IPS-11a (cell line): ENCODE results near the gene RNF128.

Experiments
- H3K4me3 ChIP-seq: one replicate; pipeline ENCODE4 v1.5.1; 2013; ENCODE audit warnings: low read depth, low read length, control low read depth

Gene RNF128, protein sequence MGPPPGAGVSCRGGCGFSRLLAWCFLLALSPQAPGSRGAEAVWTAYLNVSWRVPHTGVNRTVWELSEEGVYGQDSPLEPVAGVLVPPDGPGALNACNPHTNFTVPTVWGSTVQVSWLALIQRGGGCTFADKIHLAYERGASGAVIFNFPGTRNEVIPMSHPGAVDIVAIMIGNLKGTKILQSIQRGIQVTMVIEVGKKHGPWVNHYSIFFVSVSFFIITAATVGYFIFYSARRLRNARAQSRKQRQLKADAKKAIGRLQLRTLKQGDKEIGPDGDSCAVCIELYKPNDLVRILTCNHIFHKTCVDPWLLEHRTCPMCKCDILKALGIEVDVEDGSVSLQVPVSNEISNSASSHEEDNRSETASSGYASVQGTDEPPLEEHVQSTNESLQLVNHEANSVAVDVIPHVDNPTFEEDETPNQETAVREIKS

DNA sequence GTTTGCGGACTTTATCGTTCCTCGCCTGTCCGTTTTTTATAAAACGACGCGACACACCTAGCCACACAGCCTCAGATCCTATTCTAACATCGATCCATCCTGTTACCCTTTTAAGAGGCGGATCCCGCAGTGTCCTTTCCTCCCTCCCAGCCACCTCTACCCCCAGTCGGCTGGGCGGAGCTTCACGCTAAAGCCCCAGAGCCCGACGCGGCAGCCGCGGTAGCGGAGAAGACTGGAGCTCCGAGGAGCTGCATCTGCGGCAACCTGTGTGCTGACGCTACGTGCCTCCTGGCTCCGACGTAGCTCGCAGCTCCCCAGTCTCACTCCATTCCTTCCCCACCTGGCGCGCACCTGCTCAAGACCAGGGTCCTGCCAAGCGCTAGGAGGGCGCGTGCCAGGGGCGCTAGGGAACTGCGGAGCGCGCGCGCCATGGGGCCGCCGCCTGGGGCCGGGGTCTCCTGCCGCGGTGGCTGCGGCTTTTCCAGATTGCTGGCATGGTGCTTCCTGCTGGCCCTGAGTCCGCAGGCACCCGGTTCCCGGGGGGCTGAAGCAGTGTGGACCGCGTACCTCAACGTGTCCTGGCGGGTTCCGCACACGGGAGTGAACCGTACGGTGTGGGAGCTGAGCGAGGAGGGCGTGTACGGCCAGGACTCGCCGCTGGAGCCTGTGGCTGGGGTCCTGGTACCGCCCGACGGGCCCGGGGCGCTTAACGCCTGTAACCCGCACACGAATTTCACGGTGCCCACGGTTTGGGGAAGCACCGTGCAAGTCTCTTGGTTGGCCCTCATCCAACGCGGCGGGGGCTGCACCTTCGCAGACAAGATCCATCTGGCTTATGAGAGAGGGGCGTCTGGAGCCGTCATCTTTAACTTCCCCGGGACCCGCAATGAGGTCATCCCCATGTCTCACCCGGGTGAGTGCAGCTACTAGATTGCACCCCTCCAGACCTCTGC is at the start of gene RNF128:
TSS of gene RNF128 (plus strand) at position 217 of the 953 bp plus-strand sequence. CDS start at position 430, 213 bp downstream.
- H3K4me3 ChIP-seq, result peak within 1 kb of the TSS; percentile 53

- H3K4me3 ChIP-seq, result no peak overlapping the region
Observed at GRCh38 chrX:106680716-106681115, 45.8 kb upstream of the RNF128 start.

DNA sequence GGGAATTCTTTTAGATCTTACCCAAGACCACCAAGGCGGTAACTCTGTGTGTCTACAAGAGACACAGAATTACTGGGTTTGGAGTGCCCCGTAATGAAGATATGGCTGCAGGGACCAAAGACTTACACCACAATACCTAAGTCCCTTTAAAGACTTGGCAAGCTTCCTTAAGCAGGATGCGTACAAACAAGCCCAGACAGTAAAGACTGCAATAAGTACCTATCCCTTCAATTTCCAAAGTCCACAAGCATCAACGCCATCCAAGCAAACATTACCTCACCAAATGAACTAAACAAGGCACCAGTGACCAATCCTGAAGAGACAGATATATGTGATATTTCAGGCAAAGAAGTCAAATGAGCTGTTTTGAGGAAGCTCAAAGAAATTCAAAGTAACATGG is 42.3 kb upstream of the RNF128 start:
- no peak overlapping the region for H3K4me3 ChIP-seq

- no peak overlapping the region for H3K4me3 ChIP-seq
Observed at GRCh38 chrX:106692425-106693065, 34.0 kb upstream of the RNF128 start.

DNA sequence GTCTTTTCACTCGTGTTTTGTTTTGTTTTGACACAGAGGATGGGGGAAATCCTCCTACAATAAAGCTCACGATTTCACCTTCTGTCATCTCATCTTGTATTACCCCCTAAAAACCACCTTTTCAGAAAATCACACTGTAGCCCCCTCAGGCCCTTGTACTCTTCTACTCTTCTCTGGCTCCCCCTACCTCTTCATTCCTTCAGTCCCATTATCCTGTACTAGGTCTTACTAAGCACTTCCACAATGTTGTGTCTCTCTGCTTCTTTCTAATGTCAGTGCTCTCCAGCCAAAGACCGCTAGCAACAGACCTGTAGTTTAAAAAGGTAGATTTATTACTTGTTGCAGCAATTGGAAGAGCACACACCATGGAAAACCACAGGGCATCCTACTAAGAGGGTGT is 30.0 kb upstream of the RNF128 start:
- no peak overlapping the region for H3K4me3 ChIP-seq

DNA sequence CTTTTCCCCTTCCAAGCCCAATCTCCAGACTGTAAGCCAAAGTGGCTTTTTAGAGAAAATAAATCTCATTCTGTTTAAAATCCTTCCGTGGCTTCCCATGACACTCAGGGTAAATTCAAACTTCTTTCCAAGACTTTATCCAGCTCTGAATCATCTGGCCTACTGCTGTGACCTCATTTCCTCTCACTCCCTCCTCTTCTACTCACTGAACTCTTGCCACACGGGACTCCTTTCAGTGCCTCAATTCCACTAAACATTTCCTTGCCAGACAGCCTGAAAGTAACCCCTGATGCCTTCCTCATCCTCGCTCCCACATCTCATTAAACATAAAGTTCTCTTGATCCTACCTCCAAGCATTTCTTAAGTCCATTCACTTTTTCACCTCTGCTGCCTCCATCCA is 27.8 kb upstream of the RNF128 start:
- no peak overlapping the region for H3K4me3 ChIP-seq

DNA sequence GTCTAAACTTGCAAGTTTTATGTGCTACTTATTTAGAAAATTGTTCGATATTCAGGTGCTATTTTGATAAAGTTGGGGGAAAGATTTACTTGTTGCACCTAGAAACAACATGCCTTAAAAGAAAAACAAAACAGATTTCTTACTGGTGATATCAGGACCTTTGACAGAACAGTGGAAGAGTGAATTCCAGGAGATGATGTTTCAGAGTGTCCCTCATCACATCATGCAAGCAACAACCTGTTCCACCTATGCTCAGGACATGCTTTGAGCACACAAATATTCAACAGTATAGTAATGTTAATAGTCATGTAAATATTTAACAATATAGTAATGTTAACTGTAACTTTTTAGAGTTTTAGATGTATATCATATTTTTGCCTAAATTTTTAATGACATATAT is 23.9 kb upstream of the RNF128 start:
- H3K4me3 ChIP-seq, result no peak overlapping the region

DNA sequence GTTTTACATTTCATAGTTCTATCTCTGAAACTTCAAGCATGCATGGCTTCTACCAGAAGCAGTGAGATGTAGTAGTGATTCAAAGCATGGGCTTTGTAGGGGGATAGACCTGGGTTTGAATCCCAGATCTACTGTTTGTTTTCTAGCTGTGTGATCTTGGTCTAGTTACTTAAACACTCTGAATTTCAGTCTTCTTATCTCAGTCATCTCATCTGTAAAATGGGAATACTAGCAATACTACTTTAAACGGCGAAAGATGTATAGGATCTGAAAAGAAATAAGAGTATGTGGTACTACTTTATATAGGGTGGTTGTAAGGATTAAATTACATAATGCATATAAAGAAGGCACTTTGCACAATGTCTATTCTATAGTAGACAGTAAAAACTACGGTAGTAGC is 20.0 kb upstream of the RNF128 start:
- H3K4me3 ChIP-seq, result no peak overlapping the region

- H3K4me3 ChIP-seq, result no peak overlapping the region
Observed at GRCh38 chrX:106707771-106708454, 18.6 kb upstream of the RNF128 start.

GRCh38 chrX:106710771-106711170 is 15.7 kb upstream of the RNF128 start:
- no peak overlapping the region for H3K4me3 ChIP-seq

DNA sequence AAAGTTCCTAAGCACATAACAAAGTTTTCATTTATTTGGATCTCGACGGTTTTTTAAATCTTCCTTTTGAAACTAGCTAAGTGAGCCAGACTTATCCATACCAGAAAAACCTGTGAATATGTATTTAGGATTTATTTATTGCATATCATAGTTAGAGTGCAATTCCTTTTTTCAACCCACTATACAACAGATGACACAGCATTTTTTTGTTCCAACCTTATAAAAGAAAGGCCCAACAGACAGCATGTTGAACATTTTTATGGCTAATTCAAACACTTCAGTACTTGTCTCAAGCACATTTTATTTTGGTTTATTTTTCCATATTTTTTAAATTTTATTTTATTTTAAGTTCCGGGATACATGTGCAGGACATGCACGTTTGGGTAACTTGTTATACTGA is 15.1 kb upstream of the RNF128 start:
- H3K4me3 ChIP-seq, result no peak overlapping the region

DNA sequence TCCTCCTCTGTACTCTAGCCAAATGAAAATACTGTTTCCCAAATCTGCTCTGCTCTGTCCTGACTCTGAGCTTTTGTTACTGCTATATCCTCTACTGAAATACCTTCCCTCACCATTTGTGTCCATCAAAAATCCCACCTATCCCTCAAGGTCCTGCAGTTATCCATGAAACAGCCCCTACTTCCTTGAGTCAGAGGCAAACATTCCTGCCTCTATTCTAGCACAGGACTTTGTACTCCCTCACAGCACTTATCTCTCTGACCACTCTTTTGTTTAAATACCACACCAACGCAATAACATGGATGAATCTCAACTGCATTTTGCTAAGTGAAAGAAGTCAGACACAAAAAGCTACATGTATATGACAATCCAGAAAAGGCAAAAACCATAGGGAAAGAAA is 10.5 kb upstream of the RNF128 start:
- no peak overlapping the region for H3K4me3 ChIP-seq

DNA sequence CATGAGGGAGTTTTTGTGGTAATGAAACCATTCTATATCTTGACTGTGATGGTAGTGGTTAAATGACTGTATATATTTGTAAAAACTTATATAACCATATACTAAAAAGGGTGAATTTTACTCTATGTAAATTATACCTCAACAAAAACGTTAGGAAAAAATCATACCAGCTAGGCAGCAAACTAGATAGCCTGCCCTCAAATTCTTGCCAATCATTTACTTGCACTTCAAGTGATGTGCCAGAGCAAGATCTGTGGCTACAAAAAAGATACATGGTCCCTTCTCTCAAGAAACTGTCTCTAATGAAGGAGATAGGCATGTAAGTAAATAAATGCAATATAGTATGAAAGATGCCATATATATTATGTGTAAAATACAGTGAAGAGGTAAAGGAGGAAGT is 10.0 kb upstream of the RNF128 start:
- H3K4me3 ChIP-seq, result no peak overlapping the region

DNA sequence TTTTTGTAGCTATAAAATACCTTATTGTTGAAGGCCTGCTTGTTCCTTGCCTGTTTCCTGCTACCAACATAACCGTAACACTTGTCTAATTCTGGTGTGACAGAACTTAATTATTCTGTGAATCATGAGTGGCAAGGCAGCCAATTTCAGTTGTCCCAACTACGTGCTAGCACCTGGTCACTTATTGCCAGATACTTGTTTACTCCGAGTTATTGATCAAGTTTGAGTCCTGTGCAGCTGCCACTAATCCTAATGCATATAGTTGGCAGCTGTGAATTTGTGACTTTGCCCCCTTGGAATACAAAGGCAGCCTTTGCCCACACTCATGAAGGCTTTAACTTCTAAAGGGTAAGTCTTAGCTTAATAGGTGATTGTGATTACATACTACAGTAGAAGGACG is 7.8 kb upstream of the RNF128 start:
- no peak overlapping the region for H3K4me3 ChIP-seq

DNA sequence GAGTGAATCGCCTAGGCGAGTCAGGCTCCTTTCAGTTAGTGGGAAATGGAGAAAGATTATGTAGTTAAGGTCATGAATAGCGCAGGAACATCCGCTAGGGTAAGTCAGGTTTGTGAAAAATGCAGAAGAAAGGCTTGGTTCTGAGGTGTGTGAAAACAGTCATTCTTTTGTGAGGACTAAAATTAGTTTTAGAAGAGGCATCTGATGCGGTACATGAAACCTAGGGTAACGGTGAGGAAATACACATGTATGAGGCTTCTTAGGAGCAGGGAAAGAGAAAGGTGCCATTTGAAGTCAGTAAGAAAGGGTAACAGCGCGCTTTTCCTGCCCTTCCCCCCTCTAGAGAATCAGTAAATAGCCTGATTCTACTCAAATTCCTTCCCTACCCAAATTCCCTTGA is 570 bp upstream of the RNF128 start:
- H3K4me3 ChIP-seq, result peak overlapping the region; percentile 53

- H3K4me3 ChIP-seq, result no peak overlapping the region
Observed at GRCh38 chrX:106728337-106728736, 1.8 kb downstream of the RNF128 start.

- no peak overlapping the region for H3K4me3 ChIP-seq
Observed at GRCh38 chrX:106730401-106730800, 3.9 kb downstream of the RNF128 start.

- no peak overlapping the region for H3K4me3 ChIP-seq
Observed at GRCh38 chrX:106731590-106731989, 5.1 kb downstream of the RNF128 start.

DNA sequence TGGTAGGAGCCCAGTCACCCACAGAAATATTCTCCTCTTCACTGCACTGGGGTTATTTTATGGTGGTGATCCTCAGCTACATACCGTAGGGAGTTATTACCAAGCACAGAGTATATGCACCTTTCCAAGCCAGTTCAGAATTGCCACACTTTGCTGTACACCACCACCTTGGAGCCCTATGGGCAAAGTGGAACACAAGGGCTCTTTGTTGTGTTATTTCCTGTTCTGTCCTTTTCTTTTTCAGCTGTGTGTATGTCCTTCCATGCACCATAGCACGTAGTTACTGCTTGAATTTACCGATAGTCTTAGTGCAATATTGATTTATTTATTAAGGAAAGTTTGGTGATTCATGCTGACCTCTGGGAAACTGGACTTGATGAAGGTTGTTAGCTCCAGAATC is 8.3 kb downstream of the RNF128 start:
- no peak overlapping the region for H3K4me3 ChIP-seq

GRCh38 chrX:106740193-106740780 is 13.8 kb downstream of the RNF128 start:
- no peak overlapping the region for H3K4me3 ChIP-seq
